ENCODE results near the gene STXBP6. TPM values are rescaled to one million over a fixed set of nuclear protein-coding genes. Genes with fewer than 3 reads are reported as not detected.
A peak's percentile ranks its signal among the peaks of the same experiment; 100 is the strongest.

The STXBP6 gene
- total and polyA plus RNA-seq, 7 donors = 7.1 to 32.8 (median 14.3) TPM

GRCh38 chr14:24826390-24826789 lies 223.6 kb downstream of the STXBP6 start:
- intact Hi-C loops (cut with DNase I) = no loop called here
- DNase-seq = no peak
- Histone ChIP-seq H3K27me3 (no peaks in the 10 kb centered on the region), H3K4me3 (no peak overlapping the region), H3K4me1 (no peaks in the 10 kb centered on the region), H3K27ac (no peak overlapping the region), H3K36me3 (no peaks in the 10 kb centered on the region), H3K9me3 (no peaks in the 10 kb centered on the region)
- WGBS, 2 donors = 92% methylated on average over 5 of the region's 5 CpGs
- no peak for TF ChIP-seq POLR2AphosphoS5 (IDR thresholded peaks at IDR 0.05)
- no peak for TF ChIP-seq CTCF (IDR thresholded peaks at IDR 0.05)
- TF ChIP-seq EP300 (IDR thresholded peaks at IDR 0.05) = no peak
- TF ChIP-seq POLR2A (IDR thresholded peaks at IDR 0.05) = no peak

DNA sequence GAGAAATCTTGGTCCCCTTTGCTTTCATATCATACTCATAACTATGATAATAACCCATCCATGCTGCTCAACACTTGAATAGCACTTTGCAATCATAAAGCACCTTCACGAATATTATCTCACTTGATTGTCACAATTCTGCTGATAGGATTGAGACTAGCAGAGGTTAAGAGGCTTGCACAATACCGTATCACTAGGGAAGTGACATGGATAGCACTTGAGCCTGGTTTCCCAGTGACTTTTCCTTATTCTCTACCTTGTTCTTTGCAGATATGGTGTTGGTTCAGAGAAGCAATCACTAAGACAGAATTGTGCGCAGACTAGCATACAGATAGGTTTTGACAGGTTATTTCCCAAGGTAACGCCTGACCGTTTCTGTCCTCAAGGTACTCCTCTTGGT lies 229.3 kb downstream of the STXBP6 start:
- TF ChIP-seq POLR2AphosphoS5 (IDR thresholded peaks at IDR 0.05) (no peak), POLR2A (IDR thresholded peaks at IDR 0.05) (no peak), EP300 (IDR thresholded peaks at IDR 0.05) (no peak), CTCF (IDR thresholded peaks at IDR 0.05) (no peak)
- intact Hi-C loops (cut with DNase I) = no loop called here
- Histone ChIP-seq H3K36me3 (no peaks in the 10 kb centered on the region), H3K9me3 (no peaks in the 10 kb centered on the region), H3K27ac (no peak overlapping the region), H3K4me3 (no peak overlapping the region), H3K27me3 (no peaks in the 10 kb centered on the region), H3K4me1 (peaks cover 0 to 18% (median 11%) of the 10 kb centered on the region in 4 donors)
- WGBS, 2 donors = 69 to 80% methylated on average over 5 of the region's 5 CpGs
- no peak for DNase-seq

DNA sequence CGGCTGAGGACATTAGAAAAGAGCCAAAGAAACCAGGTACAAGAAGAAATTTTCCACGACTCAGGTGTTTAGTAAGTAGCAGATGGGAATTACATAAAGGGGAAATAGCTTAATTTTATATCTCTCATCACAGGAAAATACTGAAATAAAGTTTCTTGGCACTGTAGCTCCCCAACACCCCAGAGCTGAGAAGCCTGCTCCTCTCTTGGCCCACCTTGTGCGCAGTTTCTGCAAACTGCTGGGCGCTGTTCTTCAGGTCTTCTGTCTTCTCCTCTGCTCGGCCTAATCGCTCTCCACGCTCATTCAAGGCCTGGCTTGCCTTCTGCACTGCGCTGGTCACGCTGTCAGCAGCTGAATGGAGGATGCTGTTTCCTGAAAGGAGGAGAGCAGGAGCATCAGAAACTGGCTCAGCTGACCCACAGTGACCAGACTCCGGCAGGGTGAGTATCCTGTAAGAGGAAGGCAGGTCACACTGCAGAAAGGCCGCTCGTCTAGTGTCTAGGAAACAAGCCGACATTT lies 231.1 kb downstream of the STXBP6 start:
- H3K27ac ChIP-seq = no peak overlapping the region
- DNase-seq = no peak
- intact Hi-C loops (cut with DNase I) = no loop called here
- H3K9me3 ChIP-seq = no peaks in the 10 kb centered on the region
- TF ChIP-seq POLR2AphosphoS5 (IDR thresholded peaks at IDR 0.05) = no peak
- H3K4me3 ChIP-seq = no peak overlapping the region
- H3K4me1 ChIP-seq = peaks cover 0 to 18% (median 11%) of the 10 kb centered on the region in 4 donors
- WGBS, 2 donors = 81 to 83% methylated on average over 13 of the region's 13 CpGs
- H3K27me3 ChIP-seq = no peaks in the 10 kb centered on the region
- H3K36me3 ChIP-seq = no peaks in the 10 kb centered on the region

DNA sequence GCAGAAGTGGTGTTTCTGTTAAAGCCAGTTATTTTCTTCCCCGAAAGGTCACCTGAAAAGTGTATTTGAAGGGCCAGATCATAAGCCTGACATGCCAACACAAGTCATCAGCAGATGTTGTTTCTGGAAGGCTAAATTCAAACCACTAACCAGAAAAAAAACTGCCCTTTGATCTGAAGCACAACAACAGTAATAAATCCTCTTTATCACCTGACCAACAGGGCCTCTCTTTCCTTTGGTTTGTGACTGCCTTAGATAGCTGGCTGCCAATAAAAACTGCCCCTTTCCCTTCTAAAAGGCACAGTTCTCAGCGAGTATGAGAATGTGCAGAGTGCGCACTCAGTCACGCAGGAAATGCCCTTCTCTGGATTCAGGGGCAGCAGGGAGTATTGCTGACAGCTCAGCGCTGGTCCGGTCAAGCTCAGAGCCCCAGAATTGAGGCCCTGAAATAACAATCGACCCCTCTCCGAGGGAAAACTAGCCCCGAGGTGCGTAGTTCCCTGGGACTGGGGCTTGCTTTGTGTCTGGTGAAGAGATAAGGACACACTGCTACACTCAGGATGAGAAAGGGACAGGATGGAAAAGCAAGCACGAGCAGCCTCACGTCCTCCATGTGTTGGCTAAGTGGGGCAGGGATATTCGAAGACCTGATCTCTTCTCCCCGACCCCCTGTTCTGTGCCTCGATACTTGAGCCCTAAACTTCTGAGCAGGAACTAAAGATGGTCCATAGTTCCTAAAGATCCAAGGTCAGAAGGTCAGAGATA lies 231.7 kb downstream of the STXBP6 start:
- Histone ChIP-seq H3K27ac (peak overlapping the region in 3 of 4 donors; percentile 0 to 38 (median 36)), H3K4me1 (peaks cover 0 to 18% (median 11%) of the 10 kb centered on the region in 4 donors), H3K4me3 (no peak overlapping the region), H3K9me3 (no peaks in the 10 kb centered on the region), H3K27me3 (no peaks in the 10 kb centered on the region), H3K36me3 (no peaks in the 10 kb centered on the region)
- 12 to 55% methylated on average over 15 of the region's 15 CpGs for WGBS, 2 donors
- no peak for DNase-seq
- intact Hi-C loops (cut with DNase I) = no loop called here
- TF ChIP-seq CTCF (IDR thresholded peaks at IDR 0.05) = no peak
- TF ChIP-seq POLR2A (IDR thresholded peaks at IDR 0.05) = no peak
- no peak for TF ChIP-seq EP300 (IDR thresholded peaks at IDR 0.05)
- no peak for TF ChIP-seq POLR2AphosphoS5 (IDR thresholded peaks at IDR 0.05)

DNA sequence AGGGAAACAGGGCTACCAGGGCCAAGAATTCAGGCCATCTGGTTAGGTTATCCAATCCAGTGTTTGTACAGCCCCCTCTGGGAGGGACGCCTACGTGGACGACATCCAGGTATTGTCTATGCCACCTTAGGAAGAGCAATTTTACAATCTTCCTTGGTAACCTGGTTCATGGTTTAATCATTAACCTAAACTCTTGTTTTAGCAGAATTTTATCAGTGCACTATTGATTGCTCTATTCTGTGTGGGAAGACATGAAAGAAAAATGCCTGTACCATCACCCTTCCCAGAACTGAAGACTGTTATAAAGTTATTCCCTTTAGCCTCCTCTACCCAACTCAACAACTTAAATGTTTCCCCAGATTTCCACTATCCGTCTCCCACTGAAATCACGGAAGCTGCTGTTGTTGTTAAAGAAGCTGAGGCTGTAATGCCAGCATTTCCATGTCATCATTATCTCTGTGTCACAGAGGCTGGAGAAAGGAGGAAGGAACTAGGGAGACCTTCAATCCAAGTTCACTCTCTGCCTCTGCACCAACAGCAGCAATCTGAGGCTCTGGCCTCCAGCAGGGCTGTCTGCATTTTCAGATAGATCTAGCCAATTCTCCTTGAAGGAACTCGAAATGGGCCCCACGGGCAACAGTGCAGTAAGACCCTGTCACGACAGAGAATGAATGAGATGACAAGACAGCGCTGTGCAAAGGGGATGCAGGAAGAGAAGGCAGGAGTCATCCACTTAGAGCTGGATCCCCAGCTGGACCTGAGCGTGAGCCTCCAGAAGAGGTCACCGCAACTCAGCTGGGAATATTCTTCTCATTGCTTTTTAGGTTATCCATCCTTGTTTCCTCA lies 232.5 kb downstream of the STXBP6 start:
- no peaks in the 10 kb centered on the region for H3K36me3 ChIP-seq
- no peaks in the 10 kb centered on the region for H3K9me3 ChIP-seq
- no peak overlapping the region for H3K4me3 ChIP-seq
- intact Hi-C loops (cut with DNase I) = no loop called here
- H3K4me1 ChIP-seq = peaks cover 0 to 18% (median 11%) of the 10 kb centered on the region in 4 donors
- H3K27ac ChIP-seq = peak overlapping the region in 1 of 4 donors; percentile 36
- no peak for TF ChIP-seq POLR2A (IDR thresholded peaks at IDR 0.05)
- no peak for TF ChIP-seq CTCF (IDR thresholded peaks at IDR 0.05)
- TF ChIP-seq POLR2AphosphoS5 (IDR thresholded peaks at IDR 0.05) = no peak
- no peak for TF ChIP-seq EP300 (IDR thresholded peaks at IDR 0.05)
- H3K27me3 ChIP-seq = no peaks in the 10 kb centered on the region
- WGBS, 2 donors = 14 to 50% methylated on average over 11 of the region's 11 CpGs
- DNase-seq = no peak
